HCT116 (cell line): ENCODE measurements around the gene CXCR6. TPM values are rescaled to one million over a fixed set of nuclear protein-coding genes. Genes with fewer than 3 reads are reported as not detected.
A peak's percentile ranks its signal among the peaks of the same experiment; 100 is the strongest.

ENCODE experiments used
- ATAC-seq: fragments of 200-7000 bp; cut with Tn5 transposase; 2 replicates; pipeline ENCODE4 v1.9.1; 2020; ENCODE audit warnings: mild to moderate bottlenecking, moderate library complexity
- BruUV-seq: library from RNA; stranded (reverse); fragments of 400-500 nt; replicated peaks from 2 replicates; lab custom pipeline; 2021; lab: Mats Ljungman, UMichigan
- CTCF ChIA-PET: fragments of 300-600 bp; sonication (Branson Sonifier 250); formaldehyde crosslinking; loops from one replicate; lab custom pipeline; 2021; ENCODE audit warnings: antibody characterized with exemption; lab: Charles Lee
- POLR2A ChIA-PET: fragments of 300-600, 350-600 bp; sonication (Branson Sonifier 250); formaldehyde crosslinking; loops from one replicate; lab custom pipeline; 2021; ENCODE audit warnings: antibody characterized with exemption; lab: Charles Lee
- RAD21 ChIA-PET, 2 experiments: fragments of 300-600 bp; sonication (Branson Sonifier 250); formaldehyde crosslinking; loops; one replicate each; lab custom pipeline; 2023; ENCODE audit warnings: low total read pairs in 2 of 2; ENCODE audit not compliant: uncharacterized antibody in 2 of 2, unreplicated experiment in 2 of 2, low non-redundant PET in 1 of 2; lab: Charles Lee
- DNase-seq: peaks from one replicate; pipeline ENCODE4 v3.0.0-alpha.2; 2010; ENCODE audit warnings: low read depth, low spot score
- H2AFZ ChIP-seq: fragments of 200-600 bp; shearing (Covaris generic), sonication (generic); 2 replicates; pipeline ENCODE4 v1.6.1; 2017; ENCODE audit warnings: low read depth, mixed run types, mixed read lengths, antibody characterized with exemption, low read length; ENCODE audit not compliant: poor library complexity, severe bottlenecking
- H3K27ac ChIP-seq: 2 replicates; pipeline ENCODE4 v1.5.1; 2012; ENCODE audit warnings: low read depth, low read length
- H3K27me3 ChIP-seq: fragments of 200-600 bp; sonication (generic); 2 replicates; pipeline ENCODE4 v1.6.1; 2016; ENCODE audit warnings: mixed run types, low read length, mixed read lengths; ENCODE audit not compliant: insufficient read depth
- H3K36me3 ChIP-seq, 2 experiments: fragments of 200-500 bp in 1 of 2; fragments of 200-600 bp in 1 of 2; sonication (Bioruptor generic) in 1 of 2; sonication (generic) in 1 of 2; 2 replicates each; pipeline versions ENCODE4 v1.5.1 to v1.6.1; 2014 to 2016; ENCODE audit warnings: low read length in 2 of 2, inconsistent platforms in 1 of 2, mixed read lengths in 1 of 2, mixed run types in 1 of 2; ENCODE audit not compliant: insufficient read depth in 2 of 2, control insufficient read depth in 1 of 2
- H3K4me1 ChIP-seq, 2 experiments: fragments of 200-600 bp in 1 of 2; sonication (generic) in 1 of 2; 2 replicates each; pipeline versions ENCODE4 v1.5.1 to v1.6.1; 2012 to 2017; ENCODE audit warnings: low read length in 2 of 2, inconsistent platforms in 1 of 2, mild to moderate bottlenecking in 1 of 2, mixed read lengths in 1 of 2, mixed run types in 1 of 2, moderate library complexity in 1 of 2; ENCODE audit not compliant: insufficient read depth in 2 of 2, control insufficient read depth in 1 of 2
- H3K4me2 ChIP-seq: fragments of 200-600 bp; sonication (generic); 2 replicates; pipeline ENCODE4 v1.6.1; 2017; ENCODE audit warnings: mixed run types, low read length, mixed read lengths
- H3K4me3 ChIP-seq, 2 experiments: fragments of 200-600 bp in 1 of 2; sonication (generic) in 1 of 2; replicated peaks in 1 of 2; 2 replicates each; pipeline ENCODE4 v1.5.1; 2011 to 2016; ENCODE audit warnings: low read length in 2 of 2, control low read depth in 1 of 2, low read depth in 1 of 2, mild to moderate bottlenecking in 1 of 2, mixed read lengths in 1 of 2, mixed run types in 1 of 2
- H3K79me2 ChIP-seq: fragments of 200-600 bp; sonication (generic); 2 replicates; pipeline ENCODE4 v1.6.1; 2017; ENCODE audit warnings: mild to moderate bottlenecking, mixed run types, low read length, moderate library complexity, mixed read lengths; ENCODE audit not compliant: insufficient read depth
- H3K9ac ChIP-seq: fragments of 200-600 bp; sonication (generic); 2 replicates; pipeline ENCODE4 v1.6.1; 2016; ENCODE audit warnings: low read length, mixed read lengths
- H3K9me2 ChIP-seq: fragments of 200-600 bp; sonication (generic), shearing (Covaris generic); 2 replicates; pipeline ENCODE4 v1.6.1; 2017; ENCODE audit warnings: mixed run types, mild to moderate bottlenecking, moderate library complexity; ENCODE audit not compliant: insufficient read depth
- H3K9me3 ChIP-seq, 2 experiments: fragments of 200-500 bp in 1 of 2; fragments of 200-600 bp in 1 of 2; sonication (Bioruptor generic) in 1 of 2; sonication (generic) in 1 of 2; 2 replicates each; pipeline ENCODE4 v1.6.1; 2014 to 2017; ENCODE audit warnings: low read length in 2 of 2, mixed read lengths in 2 of 2, inconsistent platforms in 1 of 2, low read depth in 1 of 2, mild to moderate bottlenecking in 1 of 2, mixed run types in 1 of 2, moderate library complexity in 1 of 2; ENCODE audit not compliant: control insufficient read depth in 1 of 2, insufficient read depth in 1 of 2
- H4K20me1 ChIP-seq: fragments of 200-600 bp; sonication (generic), shearing (Covaris generic); 2 replicates; pipeline ENCODE4 v1.6.1; 2017; ENCODE audit warnings: mixed run types, mild to moderate bottlenecking, moderate library complexity; ENCODE audit not compliant: insufficient read depth
- CEBPB ChIP-seq: IDR thresholded peaks from 2 replicates; pipeline ENCODE4 v1.6.1; 2012; ENCODE audit warnings: low read depth
- CTCF ChIP-seq, 3 experiments: fragments of 200-600 bp in 1 of 3; sonication (generic) in 1 of 3; IDR thresholded peaks in 2 of 3; conservative IDR thresholded peaks in 1 of 3; 2 replicates each; pipeline ENCODE4 v1.5.1; 2012 to 2017; ENCODE audit warnings: low read depth in 2 of 3, low read length in 2 of 3, antibody characterized with exemption in 1 of 3, borderline replicate concordance in 1 of 3, control low read depth in 1 of 3, mild to moderate bottlenecking in 1 of 3, mixed read lengths in 1 of 3, mixed run types in 1 of 3, moderate library complexity in 1 of 3; ENCODE audit not compliant: insufficient read depth in 1 of 3
- EGR1 ChIP-seq: IDR thresholded peaks from 2 replicates; pipeline ENCODE4 v1.6.1; 2012; ENCODE audit warnings: low read depth
- EZH2phosphoT487 ChIP-seq: fragments of 200-600 bp; IDR thresholded peaks from 2 replicates; pipeline ENCODE4 v1.6.1; 2018; ENCODE audit warnings: antibody characterized with exemption, borderline replicate concordance
- FOSL1 ChIP-seq: IDR thresholded peaks from 2 replicates; pipeline ENCODE4 v1.6.1; 2012; ENCODE audit warnings: low read depth
- JUND ChIP-seq: IDR thresholded peaks from 2 replicates; pipeline ENCODE4 v1.6.1; 2012
- MAX ChIP-seq: IDR thresholded peaks from 2 replicates; pipeline ENCODE4 v1.6.1; 2012
- POLR2A ChIP-seq: IDR thresholded peaks from 2 replicates; pipeline ENCODE4 v1.7.0; 2011; ENCODE audit warnings: borderline replicate concordance; ENCODE audit not compliant: insufficient read depth, insufficient read length; ENCODE audit errors: extremely low read depth
- RAD21 ChIP-seq: IDR thresholded peaks from 2 replicates; pipeline ENCODE4 v1.6.1; 2012; ENCODE audit warnings: low read depth, mild to moderate bottlenecking
- SIN3A ChIP-seq: IDR thresholded peaks from 2 replicates; pipeline ENCODE4 v1.6.1; 2012; ENCODE audit warnings: low read depth
- SP1 ChIP-seq: IDR thresholded peaks from 2 replicates; pipeline ENCODE4 v1.6.1; 2012; ENCODE audit warnings: low read depth
- SRF ChIP-seq: IDR thresholded peaks from 2 replicates; pipeline ENCODE4 v1.6.1; 2012; ENCODE audit warnings: low read depth
- TCF7L2 ChIP-seq: IDR thresholded peaks from 2 replicates; pipeline ENCODE4 v1.7.0; 2011; ENCODE audit warnings: borderline replicate concordance, inconsistent platforms; ENCODE audit not compliant: insufficient read depth, insufficient read length; ENCODE audit errors: extremely low read depth
- YY1 ChIP-seq: IDR thresholded peaks from 2 replicates; pipeline ENCODE4 v1.6.1; 2011; ENCODE audit warnings: low read length, low read depth, moderate library complexity, mild to moderate bottlenecking; ENCODE audit not compliant: insufficient replicate concordance; ENCODE audit errors: extremely low read depth
- ZFX ChIP-seq: fragments of 450-650 bp; IDR thresholded peaks from 2 replicates; pipeline ENCODE4 v1.6.1; 2017
- ZNF274 ChIP-seq: fragments of 200-500 bp; sonication (Bioruptor generic); IDR thresholded peaks from 2 replicates; pipeline ENCODE4 v1.6.1; 2014; ENCODE audit warnings: mild to moderate bottlenecking, low read depth, low read length, inconsistent platforms
- intact Hi-C: fragments of 100-400 bp; cut with micrococcal nuclease; formaldehyde crosslinking; loops from 2 replicates; pipeline ENCODE4 v1.10.0; 2022
- total RNA-seq: library from RNA; stranded (reverse); gene quantifications from one replicate; pipeline ENCODE4 v1.2.1, GENCODE V29; 2021; ENCODE audit not compliant: unreplicated experiment
- TF ChIP-seq, protein P1 (sequence below): IDR thresholded peaks from 2 replicates; pipeline ENCODE4 v1.6.1; 2012; ENCODE audit warnings: low read depth

The CXCR6 gene
- total RNA-seq, 1 experiment from 2014 or later, result not detected

DNA sequence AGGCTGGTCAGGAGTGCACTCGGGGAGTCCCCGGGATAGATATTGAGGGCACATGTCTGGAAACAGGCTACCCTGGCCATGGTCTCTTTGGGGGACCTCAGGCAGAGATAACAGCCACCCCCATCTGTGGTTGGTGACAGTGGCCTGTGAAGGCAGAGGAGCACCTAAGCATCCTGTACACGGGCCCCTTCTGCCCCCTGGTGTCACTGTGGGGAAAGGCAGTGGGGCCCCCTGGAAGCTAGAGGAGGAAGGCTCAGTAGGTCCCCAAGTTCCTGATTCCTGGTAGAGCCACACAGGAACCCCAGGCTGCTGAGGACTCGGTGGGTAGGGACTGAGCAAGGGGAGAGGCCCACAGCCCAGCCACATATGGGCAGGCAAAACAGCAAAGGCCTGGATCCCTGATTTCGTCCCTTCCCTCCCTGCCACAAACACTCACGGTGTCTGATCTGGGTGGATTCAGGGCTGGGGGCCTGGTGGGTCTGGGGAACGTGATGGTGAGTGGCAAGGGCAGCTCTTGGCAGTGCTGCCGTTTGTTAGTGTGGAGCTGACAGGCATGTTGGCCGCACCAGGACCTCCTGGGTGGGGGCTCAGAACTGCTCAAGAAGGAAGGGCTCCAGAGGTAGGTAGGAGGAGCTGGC is 14.1 kb upstream of the CXCR6 start:
- Histone ChIP-seq H3K4me1 (peaks cover under 1 to 5% of the 10 kb centered on the region in 2 experiments; a peak in 3 of 4 replicates), H3K9me3 (no peaks in the 10 kb centered on the region), H3K79me2 (no peaks in the 10 kb centered on the region), H3K27me3 (no peaks in the 10 kb centered on the region), H3K4me3 (no peak overlapping the region), H2AFZ (no peak overlapping the region), H3K4me2 (no peak overlapping the region), H3K27ac (no peak overlapping the region), H3K9me2 (no peaks in the 10 kb centered on the region), H3K9ac (no peak overlapping the region), H3K36me3 (peaks cover 20 to 21% of the 10 kb centered on the region in 2 experiments; a peak in 3 of 4 replicates), H4K20me1 (no peaks in the 10 kb centered on the region)
- ChIA-PET POLR2A (no interaction called here), RAD21 (interaction anchor here (0.7 to 1.1 kb wide), 5 partner anchors 67 to 170 kb away, joined by 3 to 10 read pairs (median 3); no protein-coding TSS in a partner anchor), CTCF (interaction anchor here (0.6 to 1.9 kb wide), 7 partner anchors 10 to 889 kb away, joined by 3 to 5 read pairs (median 4); no protein-coding TSS in a partner anchor)
- no TSS peak for BruUV-seq
- intact Hi-C loops, result loop anchor here (1.0 to 10.0 kb wide), 4 partner anchors 168 to 894 kb away; partner anchors contain the start of gene TMEM158
- TF ChIP-seq TCF7L2 (no peak), ZNF274 (no peak), POLR2A (no peak), ZFX (no peak), EZH2phosphoT487 (no peak), RAD21 (peak; percentile 85), YY1 (no peak), JUND (no peak), EGR1 (no peak), FOSL1 (no peak), SP1 (no peak), CTCF (IDR thresholded peaks at IDR 0.05 in 2 of 3, conservative IDR thresholded peaks at IDR 0.05 in 1 of 3; ENCODE audit: borderline replicate concordance in 1 of 3, insufficient read depth in 1 of 3, low read depth in 2 of 3, low read length in 2 of 3) (peak; percentile 69 to 83 (median 83)), CEBPB (no peak), SIN3A (no peak), MAX (no peak), SRF (no peak)
- TF ChIP-seq, protein P1, sequence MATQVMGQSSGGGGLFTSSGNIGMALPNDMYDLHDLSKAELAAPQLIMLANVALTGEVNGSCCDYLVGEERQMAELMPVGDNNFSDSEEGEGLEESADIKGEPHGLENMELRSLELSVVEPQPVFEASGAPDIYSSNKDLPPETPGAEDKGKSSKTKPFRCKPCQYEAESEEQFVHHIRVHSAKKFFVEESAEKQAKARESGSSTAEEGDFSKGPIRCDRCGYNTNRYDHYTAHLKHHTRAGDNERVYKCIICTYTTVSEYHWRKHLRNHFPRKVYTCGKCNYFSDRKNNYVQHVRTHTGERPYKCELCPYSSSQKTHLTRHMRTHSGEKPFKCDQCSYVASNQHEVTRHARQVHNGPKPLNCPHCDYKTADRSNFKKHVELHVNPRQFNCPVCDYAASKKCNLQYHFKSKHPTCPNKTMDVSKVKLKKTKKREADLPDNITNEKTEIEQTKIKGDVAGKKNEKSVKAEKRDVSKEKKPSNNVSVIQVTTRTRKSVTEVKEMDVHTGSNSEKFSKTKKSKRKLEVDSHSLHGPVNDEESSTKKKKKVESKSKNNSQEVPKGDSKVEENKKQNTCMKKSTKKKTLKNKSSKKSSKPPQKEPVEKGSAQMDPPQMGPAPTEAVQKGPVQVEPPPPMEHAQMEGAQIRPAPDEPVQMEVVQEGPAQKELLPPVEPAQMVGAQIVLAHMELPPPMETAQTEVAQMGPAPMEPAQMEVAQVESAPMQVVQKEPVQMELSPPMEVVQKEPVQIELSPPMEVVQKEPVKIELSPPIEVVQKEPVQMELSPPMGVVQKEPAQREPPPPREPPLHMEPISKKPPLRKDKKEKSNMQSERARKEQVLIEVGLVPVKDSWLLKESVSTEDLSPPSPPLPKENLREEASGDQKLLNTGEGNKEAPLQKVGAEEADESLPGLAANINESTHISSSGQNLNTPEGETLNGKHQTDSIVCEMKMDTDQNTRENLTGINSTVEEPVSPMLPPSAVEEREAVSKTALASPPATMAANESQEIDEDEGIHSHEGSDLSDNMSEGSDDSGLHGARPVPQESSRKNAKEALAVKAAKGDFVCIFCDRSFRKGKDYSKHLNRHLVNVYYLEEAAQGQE, result no peak
- DNase-seq (peak; percentile 10), ATAC-seq (peak; percentile 98)
